HepG2 (cell line): Measurements from ENCODE around the gene HYAL2. TPM values are rescaled to one million over a fixed set of nuclear protein-coding genes. Genes with fewer than 3 reads are reported as not detected.

Experiments
- SRY ChIP-seq: sonication (generic); formaldehyde crosslinking; IDR thresholded peaks from 2 replicates; pipeline ENCODE4 v1.8.0; 2022; ENCODE audit warnings: mild to moderate bottlenecking, missing genetic modification reagents
- polyA plus RNA-seq, 8 experiments: library from polyadenylated mRNA; depleted of rRNA in 3 of 8; stranded (reverse) in 7 of 8; unstranded in 1 of 8; fragments of >200 nt; fragmentation: Illumina TruSeq in 4 of 8; extraction: Trizol in 4 of 8; gene quantifications; 2 replicates each; pipeline versions ENCODE4 v1.2.1 to v1.2.3, GENCODE V29; 2011 to 2016; ENCODE audit warnings: low read depth in 4 of 8, missing spikeins in 1 of 8, mixed read lengths in 1 of 8; ENCODE audit not compliant: insufficient read depth in 1 of 8
- total RNA-seq, 5 experiments: library from RNA; depleted of rRNA; stranded (reverse); fragments of >200 nt; fragmentation: Illumina TruSeq; extraction: Trizol; gene quantifications; 2 replicates each; pipeline ENCODE4 v1.2.3, GENCODE V29; 2016; ENCODE audit warnings: low read depth in 1 of 5
- TF ChIP-seq, protein P1 (sequence below): sonication (generic); formaldehyde crosslinking; IDR thresholded peaks from one replicate; pipeline ENCODE4 v1.5.1; 2020; ENCODE audit warnings: mild to moderate bottlenecking, missing genetic modification reagents; ENCODE audit errors: not compliant biosample characterization

HYAL2 gene
- total and polyA plus RNA-seq, 2 of the 13 experiments (the other 11 are each of a cell fraction or from before 2014, with no cell fraction given): 76.2 to 102 TPM

DNA sequence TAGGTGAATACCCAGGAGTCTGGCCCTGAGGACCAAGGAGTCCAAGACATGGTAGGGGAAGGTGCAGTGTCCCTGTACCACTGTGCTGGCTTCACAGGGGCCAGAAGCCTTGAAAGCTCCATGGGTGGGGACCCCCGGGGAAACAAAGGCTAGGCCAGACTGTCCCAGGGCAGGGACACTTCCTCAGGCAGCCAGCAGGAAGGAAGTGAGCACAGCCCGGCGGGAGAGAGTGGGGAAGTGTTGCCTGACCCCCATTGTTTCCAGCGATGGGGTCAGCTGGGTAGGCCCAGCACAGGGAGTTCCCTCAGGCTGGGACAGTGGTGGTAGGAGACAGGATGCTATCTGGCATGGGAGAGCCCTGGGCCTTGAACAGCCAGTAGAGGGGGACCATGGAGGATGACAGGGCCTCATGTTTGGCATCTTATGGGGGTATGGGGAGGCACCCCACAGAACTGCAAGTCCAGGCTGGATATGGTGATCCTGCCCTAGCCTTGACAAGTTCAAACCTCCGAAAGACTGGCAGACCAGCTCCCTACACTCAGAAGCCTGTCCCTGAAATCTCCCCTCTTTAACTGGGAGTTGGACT, 1.2 kb upstream of the HYAL2 start (continued):
- TF ChIP-seq, protein P1, sequence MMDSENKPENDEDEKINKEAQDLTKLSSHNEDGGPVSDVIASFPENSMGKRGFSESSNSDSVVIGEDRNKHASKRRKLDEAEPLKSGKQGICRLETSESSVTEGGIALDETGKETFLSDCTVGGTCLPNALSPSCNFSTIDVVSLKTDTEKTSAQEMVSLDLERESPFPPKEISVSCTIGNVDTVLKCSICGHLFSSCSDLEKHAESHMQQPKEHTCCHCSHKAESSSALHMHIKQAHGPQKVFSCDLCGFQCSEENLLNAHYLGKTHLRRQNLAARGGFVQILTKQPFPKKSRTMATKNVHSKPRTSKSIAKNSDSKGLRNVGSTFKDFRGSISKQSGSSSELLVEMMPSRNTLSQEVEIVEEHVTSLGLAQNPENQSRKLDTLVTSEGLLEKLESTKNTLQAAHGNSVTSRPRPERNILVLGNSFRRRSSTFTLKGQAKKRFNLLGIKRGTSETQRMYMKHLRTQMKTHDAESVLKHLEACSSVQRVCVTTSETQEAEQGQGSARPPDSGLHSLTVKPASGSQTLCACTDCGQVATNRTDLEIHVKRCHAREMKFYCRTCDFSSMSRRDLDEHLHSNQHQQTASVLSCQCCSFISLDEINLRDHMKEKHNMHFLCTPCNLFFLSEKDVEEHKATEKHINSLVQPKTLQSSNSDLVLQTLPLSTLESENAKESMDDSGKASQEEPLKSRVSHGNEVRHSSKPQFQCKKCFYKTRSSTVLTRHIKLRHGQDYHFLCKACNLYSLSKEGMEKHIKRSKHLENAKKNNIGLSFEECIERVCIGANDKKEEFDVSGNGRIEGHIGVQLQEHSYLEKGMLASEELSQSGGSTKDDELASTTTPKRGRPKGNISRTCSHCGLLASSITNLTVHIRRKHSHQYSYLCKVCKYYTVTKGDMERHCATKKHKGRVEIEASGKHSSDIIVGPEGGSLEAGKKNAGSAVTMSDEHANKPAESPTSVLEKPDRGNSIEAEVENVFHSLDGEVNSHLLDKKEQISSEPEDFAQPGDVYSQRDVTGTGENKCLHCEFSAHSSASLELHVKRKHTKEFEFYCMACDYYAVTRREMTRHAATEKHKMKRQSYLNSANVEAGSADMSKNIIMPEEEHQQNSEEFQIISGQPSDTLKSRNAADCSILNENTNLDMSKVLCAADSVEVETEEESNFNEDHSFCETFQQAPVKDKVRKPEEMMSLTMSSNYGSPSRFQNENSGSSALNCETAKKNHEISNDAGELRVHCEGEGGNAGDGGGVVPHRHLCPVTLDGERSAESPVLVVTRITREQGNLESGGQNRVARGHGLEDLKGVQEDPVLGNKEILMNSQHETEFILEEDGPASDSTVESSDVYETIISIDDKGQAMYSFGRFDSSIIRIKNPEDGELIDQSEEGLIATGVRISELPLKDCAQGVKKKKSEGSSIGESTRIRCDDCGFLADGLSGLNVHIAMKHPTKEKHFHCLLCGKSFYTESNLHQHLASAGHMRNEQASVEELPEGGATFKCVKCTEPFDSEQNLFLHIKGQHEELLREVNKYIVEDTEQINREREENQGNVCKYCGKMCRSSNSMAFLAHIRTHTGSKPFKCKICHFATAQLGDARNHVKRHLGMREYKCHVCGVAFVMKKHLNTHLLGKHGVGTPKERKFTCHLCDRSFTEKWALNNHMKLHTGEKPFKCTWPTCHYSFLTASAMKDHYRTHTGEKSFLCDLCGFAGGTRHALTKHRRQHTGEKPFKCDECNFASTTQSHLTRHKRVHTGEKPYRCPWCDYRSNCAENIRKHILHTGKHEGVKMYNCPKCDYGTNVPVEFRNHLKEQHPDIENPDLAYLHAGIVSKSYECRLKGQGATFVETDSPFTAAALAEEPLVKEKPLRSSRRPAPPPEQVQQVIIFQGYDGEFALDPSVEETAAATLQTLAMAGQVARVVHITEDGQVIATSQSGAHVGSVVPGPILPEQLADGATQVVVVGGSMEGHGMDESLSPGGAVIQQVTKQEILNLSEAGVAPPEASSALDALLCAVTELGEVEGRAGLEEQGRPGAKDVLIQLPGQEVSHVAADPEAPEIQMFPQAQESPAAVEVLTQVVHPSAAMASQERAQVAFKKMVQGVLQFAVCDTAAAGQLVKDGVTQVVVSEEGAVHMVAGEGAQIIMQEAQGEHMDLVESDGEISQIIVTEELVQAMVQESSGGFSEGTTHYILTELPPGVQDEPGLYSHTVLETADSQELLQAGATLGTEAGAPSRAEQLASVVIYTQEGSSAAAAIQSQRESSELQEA (CRISPR knock-in tag): no peak
- TF ChIP-seq SRY: 0 out of 2 replicates have a peak, but pooled peaks have one; percentile 52
